Liver (tissue), 9 donors: ENCODE data around the gene PAK1. TPM values are rescaled to one million over a fixed set of nuclear protein-coding genes. Genes with fewer than 3 reads are reported as not detected.

ENCODE experiments used
- DNase-seq: peaks from one replicate; pipeline ENCODE4 v3.0.0-alpha.2; 2017; ENCODE audit warnings: low spot score
- H3K27ac ChIP-seq, 2 donors: one replicate each; pipeline ENCODE4 v1.7.0; 2013; ENCODE audit warnings: inconsistent platforms in 2 of 2, low read length in 2 of 2, control low read depth in 1 of 2, low read depth in 1 of 2, mild to moderate bottlenecking in 1 of 2
- H3K27me3 ChIP-seq, 4 donors: one replicate each; pipeline versions ENCODE4 v1.6.1 to v1.7.0; 2013; ENCODE audit warnings: low read length in 3 of 4, inconsistent platforms in 1 of 4, mild to moderate bottlenecking in 1 of 4, moderate library complexity in 1 of 4; ENCODE audit not compliant: control insufficient read depth in 4 of 4, insufficient read depth in 4 of 4
- H3K36me3 ChIP-seq, 4 donors: one replicate each; pipeline versions ENCODE4 v1.6.1 to v1.7.0; 2013; ENCODE audit warnings: low read length in 3 of 4, mild to moderate bottlenecking in 3 of 4, low read depth in 1 of 4, moderate library complexity in 1 of 4; ENCODE audit not compliant: control insufficient read depth in 4 of 4, insufficient read depth in 3 of 4
- H3K4me1 ChIP-seq, 4 donors: one replicate each; pipeline versions ENCODE4 v1.6.1 to v1.7.0; 2013; ENCODE audit warnings: low read length in 3 of 4, mild to moderate bottlenecking in 3 of 4, moderate library complexity in 1 of 4; ENCODE audit not compliant: control insufficient read depth in 4 of 4, insufficient read depth in 4 of 4
- H3K4me3 ChIP-seq, 3 donors: one replicate each; pipeline versions ENCODE4 v1.6.1 to v1.7.0; 2013; ENCODE audit warnings: low read length in 3 of 3, control low read depth in 1 of 3, low read depth in 1 of 3, mild to moderate bottlenecking in 1 of 3
- H3K9ac ChIP-seq, 2 donors: one replicate each; pipeline ENCODE4 v1.7.0; 2013; ENCODE audit warnings: low read length in 2 of 2, mild to moderate bottlenecking in 2 of 2, moderate library complexity in 2 of 2, control low read depth in 1 of 2, low read depth in 1 of 2
- H3K9me3 ChIP-seq, 4 donors: one replicate each; pipeline versions ENCODE4 v1.6.1 to v1.7.0; 2013; ENCODE audit warnings: low read length in 3 of 4; ENCODE audit not compliant: control insufficient read depth in 4 of 4
- CTCF ChIP-seq: fragments of 150-350 bp; IDR thresholded peaks from 2 replicates; pipeline ENCODE4 v1.5.1; 2017; ENCODE audit warnings: improper control_type of control experiment, low read depth, low read length; ENCODE audit not compliant: missing input control
- FOXA1 ChIP-seq: IDR thresholded peaks from 2 replicates; pipeline ENCODE4 v1.6.1; 2016; ENCODE audit warnings: antibody characterized with exemption
- FOXA2 ChIP-seq: IDR thresholded peaks from 2 replicates; pipeline ENCODE4 v1.6.1; 2016; ENCODE audit warnings: antibody characterized with exemption
- GABPA ChIP-seq, 2 donors: IDR thresholded peaks in 1 of 2; conservative IDR thresholded peaks in 1 of 2; 2 replicates each; pipeline ENCODE4 v1.6.1; 2016; ENCODE audit warnings: antibody characterized with exemption in 2 of 2, mild to moderate bottlenecking in 1 of 2, moderate library complexity in 1 of 2
- HNF4A ChIP-seq, 2 donors: conservative IDR thresholded peaks; 2 replicates each; pipeline ENCODE4 v1.6.1; 2016; ENCODE audit warnings: antibody characterized with exemption in 2 of 2, mild to moderate bottlenecking in 2 of 2
- JUND ChIP-seq, 2 donors: IDR thresholded peaks; 2 replicates each; pipeline ENCODE4 v1.6.1; 2016; ENCODE audit warnings: antibody characterized with exemption in 2 of 2
- MAX ChIP-seq: IDR thresholded peaks from 2 replicates; pipeline ENCODE4 v1.6.1; 2016; ENCODE audit warnings: antibody characterized with exemption
- NR2F2 ChIP-seq: IDR thresholded peaks from 2 replicates; pipeline ENCODE4 v1.6.1; 2016; ENCODE audit warnings: antibody characterized with exemption
- RAD21 ChIP-seq, 2 donors: IDR thresholded peaks; 2 replicates each; pipeline ENCODE4 v1.6.1; 2016; ENCODE audit warnings: antibody characterized with exemption in 2 of 2, mild to moderate bottlenecking in 2 of 2
- RXRA ChIP-seq, 2 donors: IDR thresholded peaks; 2 replicates each; pipeline ENCODE4 v1.6.1; 2017 to 2018; ENCODE audit warnings: antibody characterized with exemption in 2 of 2, mild to moderate bottlenecking in 1 of 2
- TAF1 ChIP-seq: conservative IDR thresholded peaks from 2 replicates; pipeline ENCODE4 v1.6.1; 2016; ENCODE audit warnings: antibody characterized with exemption, mild to moderate bottlenecking
- YY1 ChIP-seq: IDR thresholded peaks from 2 replicates; pipeline ENCODE4 v1.6.1; 2016; ENCODE audit warnings: antibody characterized with exemption, mild to moderate bottlenecking
- WGBS: extraction: QIAGEN DNeasy Blood & Tissue Kit; methylation state at CpG from one replicate; pipeline ENCODE4 v1.1.7; 2013; 5-methylcytosine and 5-hydroxymethylcytosine counted together
- polyA plus RNA-seq, 2 donors: library from polyadenylated mRNA; stranded (reverse) in 1 of 2; unstranded in 1 of 2; fragments of 200-250 nt in 1 of 2; fragments of >200 nt in 1 of 2; fragmentation: Nextera tagmentation in 1 of 2; extraction: Ambion mirVana in 1 of 2; gene quantifications; one replicate each; pipeline versions ENCODE4 v1.2.1 to v1.2.3, GENCODE V29; 2013 to 2015
- total RNA-seq, 2 donors: library from RNA; depleted of rRNA; stranded (reverse); fragments of >200 nt; gene quantifications; one replicate each; pipeline ENCODE4 v1.2.3, GENCODE V29; 2014
- TF ChIP-seq, protein P1 (sequence below): IDR thresholded peaks from 2 replicates; pipeline ENCODE4 v1.6.1; 2016; ENCODE audit warnings: antibody characterized with exemption
- TF ChIP-seq, protein P2 (sequence below): IDR thresholded peaks from 2 replicates; pipeline ENCODE4 v1.6.1; 2016; ENCODE audit warnings: antibody characterized with exemption, mild to moderate bottlenecking
- donor health status: healthy.
- donor health status: healthy.
- donor health status: healthy.
- donor health status: healthy.
- donor health status: healthy.

Gene PAK1
- total and polyA plus RNA-seq, 4 donors: 3.6 to 24.9 (median 7.4) TPM

DNA sequence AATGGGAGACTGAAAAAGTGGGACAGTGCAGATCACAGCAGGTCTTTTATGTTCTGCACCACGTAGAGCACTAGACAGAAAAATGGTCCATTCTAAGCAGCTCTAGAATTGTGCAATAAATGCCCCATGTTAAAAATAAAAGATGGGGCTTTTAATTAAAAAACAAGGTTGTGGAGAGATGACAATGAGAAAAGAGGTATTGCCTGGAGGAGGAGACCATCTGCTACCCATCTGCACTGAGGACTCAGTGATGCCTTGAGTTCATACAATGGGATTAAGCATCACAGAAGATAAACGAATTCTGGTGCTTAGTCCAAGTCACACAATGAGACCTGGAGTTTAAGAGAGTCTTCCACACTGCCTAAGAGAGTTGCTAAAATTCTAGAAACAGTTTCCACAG is 73.6 kb downstream of the PAK1 start (continued):
- TF ChIP-seq CTCF (no peak), FOXA1 (no peak), TAF1 (no peak), GABPA (IDR thresholded peaks at IDR 0.05 in 1 of 2, conservative IDR thresholded peaks at IDR 0.05 in 1 of 2) (no peak), YY1 (no peak), HNF4A (conservative IDR thresholded peaks at IDR 0.05) (no peak), NR2F2 (no peak)

DNA sequence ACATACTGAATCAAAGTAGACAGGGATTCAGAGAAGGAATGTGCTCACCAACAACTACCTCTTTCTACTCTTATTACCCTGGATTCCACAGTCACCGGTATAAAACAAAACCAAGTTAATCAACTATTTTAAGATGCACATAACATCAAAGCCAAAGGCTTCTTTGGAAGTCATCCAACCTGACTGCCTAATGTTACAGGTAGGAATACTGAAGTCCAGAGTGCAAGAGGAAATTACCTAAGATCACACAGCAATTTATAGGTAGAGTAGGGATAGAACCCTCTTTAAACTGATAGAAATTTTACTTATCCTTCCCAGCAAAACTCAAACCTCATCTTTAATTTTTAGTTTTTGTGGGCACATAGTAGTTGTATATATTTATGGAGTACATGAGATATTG is 76.3 kb downstream of the PAK1 start:
- no peaks in the 10 kb centered on the region for H3K36me3 ChIP-seq
- no peak overlapping the region for H3K9ac ChIP-seq
- DNase-seq: no peak
- TF ChIP-seq FOXA1 (no peak), HNF4A (conservative IDR thresholded peaks at IDR 0.05) (peak; percentile 65 to 70), JUND (IDR thresholded peaks at IDR 0.05) (no peak), RXRA (IDR thresholded peaks at IDR 0.05) (no peak)
- TF ChIP-seq, protein P1, sequence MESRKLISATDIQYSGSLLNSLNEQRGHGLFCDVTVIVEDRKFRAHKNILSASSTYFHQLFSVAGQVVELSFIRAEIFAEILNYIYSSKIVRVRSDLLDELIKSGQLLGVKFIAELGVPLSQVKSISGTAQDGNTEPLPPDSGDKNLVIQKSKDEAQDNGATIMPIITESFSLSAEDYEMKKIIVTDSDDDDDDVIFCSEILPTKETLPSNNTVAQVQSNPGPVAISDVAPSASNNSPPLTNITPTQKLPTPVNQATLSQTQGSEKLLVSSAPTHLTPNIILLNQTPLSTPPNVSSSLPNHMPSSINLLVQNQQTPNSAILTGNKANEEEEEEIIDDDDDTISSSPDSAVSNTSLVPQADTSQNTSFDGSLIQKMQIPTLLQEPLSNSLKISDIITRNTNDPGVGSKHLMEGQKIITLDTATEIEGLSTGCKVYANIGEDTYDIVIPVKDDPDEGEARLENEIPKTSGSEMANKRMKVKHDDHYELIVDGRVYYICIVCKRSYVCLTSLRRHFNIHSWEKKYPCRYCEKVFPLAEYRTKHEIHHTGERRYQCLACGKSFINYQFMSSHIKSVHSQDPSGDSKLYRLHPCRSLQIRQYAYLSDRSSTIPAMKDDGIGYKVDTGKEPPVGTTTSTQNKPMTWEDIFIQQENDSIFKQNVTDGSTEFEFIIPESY: no peak
- no peak overlapping the region for H3K4me3 ChIP-seq
- no peaks in the 10 kb centered on the region for H3K27me3 ChIP-seq
- WGBS: 33% methylated on average over 1 of the region's 1 CpG
- no peak overlapping the region for H3K27ac ChIP-seq
- peaks cover 4 to 46% (median 31%) of the 10 kb centered on the region in 4 donors for H3K4me1 ChIP-seq
- no peaks in the 10 kb centered on the region for H3K9me3 ChIP-seq

DNA sequence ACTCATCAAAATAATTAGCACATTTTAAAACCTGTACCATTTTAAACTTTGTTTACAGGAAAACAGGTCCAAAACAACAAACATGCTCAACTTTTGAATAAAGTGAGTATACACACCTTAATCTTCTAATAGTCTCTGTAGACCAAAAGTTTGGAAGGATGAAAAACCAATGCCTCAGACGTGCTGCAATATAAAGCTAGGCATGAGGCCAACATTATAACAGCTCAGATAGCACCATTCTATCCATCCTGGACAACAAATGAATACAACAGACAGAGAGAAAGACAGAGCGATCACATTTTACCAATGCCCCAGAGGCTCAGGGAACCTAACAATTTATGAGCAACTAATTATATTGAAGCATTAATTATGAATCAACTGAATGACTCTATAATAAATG is 77.0 kb downstream of the PAK1 start:
- WGBS: 33% methylated on average over 2 of the region's 2 CpGs
- Histone ChIP-seq H3K4me1 (peaks cover 7 to 48% (median 34%) of the 10 kb centered on the region in 4 donors), H3K9ac (no peak overlapping the region), H3K27ac (no peak overlapping the region), H3K9me3 (no peaks in the 10 kb centered on the region), H3K36me3 (no peaks in the 10 kb centered on the region), H3K4me3 (no peak overlapping the region), H3K27me3 (no peaks in the 10 kb centered on the region)
- DNase-seq: no peak
- TF ChIP-seq FOXA2 (no peak), RAD21 (IDR thresholded peaks at IDR 0.05) (no peak), NR2F2 (no peak), JUND (IDR thresholded peaks at IDR 0.05) (no peak), MAX (no peak)
- TF ChIP-seq, protein P2, sequence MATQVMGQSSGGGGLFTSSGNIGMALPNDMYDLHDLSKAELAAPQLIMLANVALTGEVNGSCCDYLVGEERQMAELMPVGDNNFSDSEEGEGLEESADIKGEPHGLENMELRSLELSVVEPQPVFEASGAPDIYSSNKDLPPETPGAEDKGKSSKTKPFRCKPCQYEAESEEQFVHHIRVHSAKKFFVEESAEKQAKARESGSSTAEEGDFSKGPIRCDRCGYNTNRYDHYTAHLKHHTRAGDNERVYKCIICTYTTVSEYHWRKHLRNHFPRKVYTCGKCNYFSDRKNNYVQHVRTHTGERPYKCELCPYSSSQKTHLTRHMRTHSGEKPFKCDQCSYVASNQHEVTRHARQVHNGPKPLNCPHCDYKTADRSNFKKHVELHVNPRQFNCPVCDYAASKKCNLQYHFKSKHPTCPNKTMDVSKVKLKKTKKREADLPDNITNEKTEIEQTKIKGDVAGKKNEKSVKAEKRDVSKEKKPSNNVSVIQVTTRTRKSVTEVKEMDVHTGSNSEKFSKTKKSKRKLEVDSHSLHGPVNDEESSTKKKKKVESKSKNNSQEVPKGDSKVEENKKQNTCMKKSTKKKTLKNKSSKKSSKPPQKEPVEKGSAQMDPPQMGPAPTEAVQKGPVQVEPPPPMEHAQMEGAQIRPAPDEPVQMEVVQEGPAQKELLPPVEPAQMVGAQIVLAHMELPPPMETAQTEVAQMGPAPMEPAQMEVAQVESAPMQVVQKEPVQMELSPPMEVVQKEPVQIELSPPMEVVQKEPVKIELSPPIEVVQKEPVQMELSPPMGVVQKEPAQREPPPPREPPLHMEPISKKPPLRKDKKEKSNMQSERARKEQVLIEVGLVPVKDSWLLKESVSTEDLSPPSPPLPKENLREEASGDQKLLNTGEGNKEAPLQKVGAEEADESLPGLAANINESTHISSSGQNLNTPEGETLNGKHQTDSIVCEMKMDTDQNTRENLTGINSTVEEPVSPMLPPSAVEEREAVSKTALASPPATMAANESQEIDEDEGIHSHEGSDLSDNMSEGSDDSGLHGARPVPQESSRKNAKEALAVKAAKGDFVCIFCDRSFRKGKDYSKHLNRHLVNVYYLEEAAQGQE: no peak
